COR-L47 (cell line): Measurements from ENCODE around the gene TMEM240.
"Not testable (repeated sequence)": the region's sequence is repeated elsewhere in the genome, so short reads cannot be mapped to it uniquely, and the experiment has no call there.

ENCODE experiments used
- DNase-seq: peaks from one replicate; lab custom pipeline; 2025; lab: John Stamatoyannopoulos, UW

TMEM240 gene

GRCh38 chr1:1524750-1525383, 15.6 kb downstream of the TMEM240 start:
- not testable (repeated sequence) for DNase-seq

GRCh38 chr1:1523651-1524050, 16.8 kb downstream of the TMEM240 start:
- DNase-seq: not testable (repeated sequence)

- DNase-seq: not testable (repeated sequence)
These were observed 17.2 kb downstream of the TMEM240 start for GRCh38 chr1:1523226-1523625.

GRCh38 chr1:1522536-1522935, 17.9 kb downstream of the TMEM240 start:
- not testable (repeated sequence) for DNase-seq

- no peak for DNase-seq
These were observed 19.1 kb downstream of the TMEM240 start for GRCh38 chr1:1521331-1521730.

- not testable (repeated sequence) for DNase-seq
These were observed 20.5 kb downstream of the TMEM240 start for GRCh38 chr1:1519805-1520505.

- DNase-seq: not testable (repeated sequence)
These were observed 21.8 kb downstream of the TMEM240 start for GRCh38 chr1:1518621-1519007.

GRCh38 chr1:1517973-1518620, 22.3 kb downstream of the TMEM240 start:
- no peak for DNase-seq

- not testable (repeated sequence) for DNase-seq
These were observed 23.5 kb downstream of the TMEM240 start for GRCh38 chr1:1516923-1517322.

GRCh38 chr1:1514376-1514775, 26.0 kb downstream of the TMEM240 start:
- not testable (repeated sequence) for DNase-seq

GRCh38 chr1:1513675-1514074, 26.7 kb downstream of the TMEM240 start:
- DNase-seq: not testable (repeated sequence)

- DNase-seq: not testable (repeated sequence)
These were observed 28.0 kb downstream of the TMEM240 start for GRCh38 chr1:1512425-1512824.

GRCh38 chr1:1511533-1512285, 28.7 kb downstream of the TMEM240 start, which contains the start of gene ATAD3A:
Gene ATAD3A, plus strand, starts transcription at chr1:1512162. Its CDS starts 107 bp downstream, at chr1:1512269.
- peak; percentile 98 for DNase-seq

GRCh38 chr1:1510912-1511532, 29.4 kb downstream of the TMEM240 start:
- no peak for DNase-seq

- not testable (repeated sequence) for DNase-seq
These were observed 31.0 kb downstream of the TMEM240 start for GRCh38 chr1:1509465-1509850.

- DNase-seq: not testable (repeated sequence)
These were observed 31.5 kb downstream of the TMEM240 start for GRCh38 chr1:1508775-1509464.

GRCh38 chr1:1507305-1507704, 33.1 kb downstream of the TMEM240 start:
- DNase-seq: no peak

- DNase-seq: not testable (repeated sequence)
These were observed 34.6 kb downstream of the TMEM240 start for GRCh38 chr1:1505801-1506200.

- DNase-seq: peak; percentile 52
These were observed 35.0 kb downstream of the TMEM240 start for GRCh38 chr1:1505366-1505798.

- DNase-seq: peak; percentile 80
These were observed 35.6 kb downstream of the TMEM240 start for GRCh38 chr1:1504777-1505365.
